MCF 10A (cell line): ENCODE measurements around the gene RASA1. TPM values are rescaled to one million over a fixed set of nuclear protein-coding genes. Genes with fewer than 3 reads are reported as not detected.

Source experiments
- BruUV-seq: library from RNA; stranded (reverse); fragments of 400-500 nt; replicated peaks from 2 replicates; lab custom pipeline; 2021; lab: Mats Ljungman, UMichigan
- CTCF ChIA-PET: fragments of 300-600 bp; sonication (Branson Sonifier 250); formaldehyde crosslinking; extraction: SDS; loops from one replicate; lab custom pipeline; 2021; ENCODE audit warnings: antibody characterized with exemption, inconsistent platforms; lab: Yijun Ruan, JAX
- POLR2A ChIA-PET: fragments of 300-600, 350-650 bp; sonication (Branson Sonifier 250); formaldehyde crosslinking; extraction: SDS; loops from one replicate; lab custom pipeline; 2020; ENCODE audit warnings: antibody characterized with exemption, inconsistent platforms; lab: Yijun Ruan, JAX
- DNase-seq: peaks from one replicate; pipeline ENCODE4 v3.0.0-alpha.2; 2018; ENCODE audit not compliant: unreplicated experiment
- H3K27ac Mint-ChIP-seq: one replicate; pipeline ENCODE4 v1.8.0; 2022; ENCODE audit warnings: mild to moderate bottlenecking, low read depth, mixed read lengths; ENCODE audit not compliant: unreplicated experiment
- H3K27me3 Mint-ChIP-seq: one replicate; pipeline ENCODE4 v1.8.0; 2022; ENCODE audit warnings: mixed read lengths; ENCODE audit not compliant: insufficient read depth, unreplicated experiment
- H3K36me3 Mint-ChIP-seq: one replicate; pipeline ENCODE4 v1.8.0; 2022; ENCODE audit warnings: mild to moderate bottlenecking, moderate library complexity, mixed read lengths; ENCODE audit not compliant: insufficient read depth, unreplicated experiment
- H3K4me1 Mint-ChIP-seq: one replicate; pipeline ENCODE4 v1.8.0; 2022; ENCODE audit warnings: mixed read lengths; ENCODE audit not compliant: insufficient read depth, unreplicated experiment
- H3K4me3 Mint-ChIP-seq: one replicate; pipeline ENCODE4 v1.8.0; 2022; ENCODE audit warnings: mild to moderate bottlenecking, moderate library complexity, mixed read lengths; ENCODE audit not compliant: unreplicated experiment
- H3K9me3 Mint-ChIP-seq: one replicate; pipeline ENCODE4 v1.8.0; 2022; ENCODE audit warnings: mixed read lengths; ENCODE audit not compliant: unreplicated experiment
- CTCF ChIP-seq: fragments of 200-600 bp; IDR thresholded peaks from one replicate; pipeline ENCODE4 v1.8.0; 2022; ENCODE audit warnings: antibody characterized with exemption, mild to moderate bottlenecking; ENCODE audit not compliant: unreplicated experiment
- intact Hi-C: fragments of 100-400 bp; cut with micrococcal nuclease; formaldehyde crosslinking; loops from 2 replicates; pipeline ENCODE4 v1.14.1; 2022
- total RNA-seq: library from RNA; stranded (reverse); gene quantifications from 2 replicates; pipeline ENCODE4 v1.2.3, GENCODE V29; 2022

RASA1 gene
- total RNA-seq, 1 experiment from 2014 or later: 68.6 TPM

- no peak overlapping the region for H3K4me3 Mint-ChIP-seq
- intact Hi-C loops: no loop called here
- H3K27ac Mint-ChIP-seq: no peak overlapping the region
- no peaks in the 10 kb centered on the region for H3K36me3 Mint-ChIP-seq
- CTCF ChIA-PET: no interaction called here
- POLR2A ChIA-PET: interaction anchor here (0.9 to 1.0 kb wide), 2 partner anchors 16 to 21 kb away, joined by 3 read pairs; no protein-coding TSS in a partner anchor
- H3K4me1 Mint-ChIP-seq: peaks cover 12% of the 10 kb centered on the region
- BruUV-seq: no TSS peak
- no peaks in the 10 kb centered on the region for H3K27me3 Mint-ChIP-seq
- no peak for TF ChIP-seq CTCF
- DNase-seq: no peak
- H3K9me3 Mint-ChIP-seq: no peaks in the 10 kb centered on the region
Observed at GRCh38 chr5:87327998-87328397, 60.3 kb downstream of the RASA1 start.

GRCh38 chr5:87329114-87329513, 61.4 kb downstream of the RASA1 start:
- no peak for TF ChIP-seq CTCF
- H3K36me3 Mint-ChIP-seq: peaks cover 10% of the 10 kb centered on the region
- ChIA-PET POLR2A (no interaction called here), CTCF (no interaction called here)
- H3K4me1 Mint-ChIP-seq: peaks cover 12% of the 10 kb centered on the region
- H3K4me3 Mint-ChIP-seq: no peak overlapping the region
- no TSS peak for BruUV-seq
- intact Hi-C loops: no loop called here
- no peak overlapping the region for H3K27ac Mint-ChIP-seq
- H3K9me3 Mint-ChIP-seq: no peaks in the 10 kb centered on the region
- H3K27me3 Mint-ChIP-seq: no peaks in the 10 kb centered on the region
- DNase-seq: no peak

GRCh38 chr5:87339986-87340385, 72.3 kb downstream of the RASA1 start:
- POLR2A ChIA-PET: interaction anchor here (1.0 kb wide), 1 partner anchor 14 kb away, joined by 3 read pairs; no protein-coding TSS in a partner anchor
- BruUV-seq: no TSS peak

GRCh38 chr5:87340716-87341115, 73.0 kb downstream of the RASA1 start:
- no peak for TF ChIP-seq CTCF
- no TSS peak for BruUV-seq
- Mint-ChIP-seq H3K4me1 (no peaks in the 10 kb centered on the region), H3K36me3 (peaks cover 41% of the 10 kb centered on the region), H3K9me3 (no peaks in the 10 kb centered on the region), H3K27ac (no peak overlapping the region), H3K27me3 (no peaks in the 10 kb centered on the region), H3K4me3 (no peak overlapping the region)
- intact Hi-C loops: no loop called here
- POLR2A ChIA-PET: interaction anchor here (0.7 kb wide), 1 partner anchor 37 kb away, joined by 3 read pairs; no protein-coding TSS in a partner anchor
- CTCF ChIA-PET: no interaction called here
- DNase-seq: no peak

More at GRCh38 chr5:87339986-87340385, 72.3 kb downstream of the RASA1 start:
- CTCF ChIA-PET: interaction anchor here (1.3 kb wide), 1 partner anchor 14 kb away, joined by 4 read pairs; no protein-coding TSS in a partner anchor
- Mint-ChIP-seq H3K4me3 (no peak overlapping the region), H3K27ac (no peak overlapping the region), H3K4me1 (no peaks in the 10 kb centered on the region), H3K9me3 (no peaks in the 10 kb centered on the region), H3K36me3 (peaks cover 44% of the 10 kb centered on the region), H3K27me3 (no peaks in the 10 kb centered on the region)
- intact Hi-C loops: no loop called here
- no peak for TF ChIP-seq CTCF
- no peak for DNase-seq
